PC-9 (cell line): Measurements from ENCODE around the gene COL4A6. TPM values are rescaled to one million over a fixed set of nuclear protein-coding genes. Genes with fewer than 3 reads are reported as not detected.

Experiments used
- BruUV-seq: library from RNA; stranded (reverse); fragments of 400-500 nt; replicated peaks from 2 replicates; lab custom pipeline; 2021; lab: Mats Ljungman, UMichigan
- CTCF ChIA-PET: fragments of 300-600 bp; sonication (Branson Sonifier 250); formaldehyde crosslinking; loops from one replicate; lab custom pipeline; 2022; ENCODE audit warnings: antibody characterized with exemption; lab: Charles Lee
- POLR2A ChIA-PET: fragments of 300-600 bp; sonication (Branson Sonifier 250); formaldehyde crosslinking; loops from one replicate; lab custom pipeline; 2022; ENCODE audit warnings: antibody characterized with exemption; ENCODE audit not compliant: unreplicated experiment; lab: Charles Lee
- DNase-seq, 2 experiments: peaks; one replicate each; pipeline versions ENCODE4 v3.0.0 to v3.0.0-alpha.2; 2015 to 2022; ENCODE audit warnings: mixed read lengths in 1 of 2
- H2AFZ ChIP-seq: fragments of 200-600 bp; sonication (generic); 2 replicates; pipeline ENCODE4 v1.8.1; 2017; ENCODE audit warnings: antibody characterized with exemption
- H3F3A ChIP-seq: fragments of 200-600 bp; sonication (generic); 2 replicates; pipeline ENCODE4 v1.8.1; 2017; ENCODE audit warnings: antibody characterized with exemption, mild to moderate bottlenecking, low read depth; ENCODE audit not compliant: insufficient read depth
- H3K27ac ChIP-seq: fragments of 200-600 bp; sonication (generic); 2 replicates; pipeline ENCODE4 v1.6.1; 2016; ENCODE audit warnings: mixed run types
- H3K27me3 ChIP-seq: fragments of 200-600 bp; sonication (generic); 2 replicates; pipeline ENCODE4 v1.6.1; 2016; ENCODE audit warnings: low read depth, mixed run types; ENCODE audit not compliant: insufficient read depth
- H3K36me3 ChIP-seq: fragments of 200-600 bp; sonication (generic); 2 replicates; pipeline ENCODE4 v1.6.1; 2016; ENCODE audit warnings: low read depth, mixed run types
- H3K4me1 ChIP-seq: fragments of 200-600 bp; sonication (generic); replicated peaks from 2 replicates; pipeline ENCODE4 v1.6.1; 2016; ENCODE audit warnings: mixed run types; ENCODE audit not compliant: insufficient read depth
- H3K4me2 ChIP-seq: fragments of 200-600 bp; sonication (generic); 2 replicates; pipeline ENCODE4 v1.6.1; 2017; ENCODE audit warnings: mixed run types
- H3K4me3 ChIP-seq: fragments of 200-600 bp; sonication (generic); 2 replicates; pipeline ENCODE4 v1.6.1; 2016; ENCODE audit warnings: mixed run types
- H3K79me2 ChIP-seq: fragments of 200-600 bp; sonication (generic); 2 replicates; pipeline ENCODE4 v1.6.1; 2017; ENCODE audit warnings: low read depth, mixed run types
- H3K9me2 ChIP-seq: fragments of 200-600 bp; sonication (generic); 2 replicates; pipeline ENCODE4 v1.8.1; 2017; ENCODE audit warnings: mild to moderate bottlenecking; ENCODE audit not compliant: insufficient read depth
- H3K9me3 ChIP-seq: fragments of 200-600 bp; sonication (generic); 2 replicates; pipeline ENCODE4 v1.8.1; 2016; ENCODE audit warnings: low read depth; ENCODE audit not compliant: insufficient read depth
- H4K20me1 ChIP-seq: fragments of 200-600 bp; sonication (generic); 2 replicates; pipeline ENCODE4 v1.8.1; 2017; ENCODE audit not compliant: insufficient read depth
- EZH2 ChIP-seq: fragments of 200-600 bp; sonication (generic); IDR thresholded peaks from 2 replicates; pipeline ENCODE4 v1.8.0; 2017; ENCODE audit warnings: antibody characterized with exemption, low read depth
- intact Hi-C: fragments of 100-400 bp; cut with micrococcal nuclease; formaldehyde crosslinking; loops from one replicate; pipeline ENCODE4 v1.10.0; 2022; ENCODE audit not compliant: unreplicated experiment
- total RNA-seq: library from RNA; stranded (reverse); gene quantifications from 2 replicates; pipeline ENCODE4 v1.2.3, GENCODE V29; 2021
- TF ChIP-seq, protein P1 (sequence below): fragments of 200-600 bp; sonication (generic); conservative IDR thresholded peaks from 2 replicates; pipeline ENCODE4 v1.6.1; 2017; ENCODE audit warnings: mixed run types, antibody characterized with exemption, mild to moderate bottlenecking, moderate library complexity

The COL4A6 gene
- total RNA-seq, 1 experiment from 2014 or later: 15.5 TPM

DNA sequence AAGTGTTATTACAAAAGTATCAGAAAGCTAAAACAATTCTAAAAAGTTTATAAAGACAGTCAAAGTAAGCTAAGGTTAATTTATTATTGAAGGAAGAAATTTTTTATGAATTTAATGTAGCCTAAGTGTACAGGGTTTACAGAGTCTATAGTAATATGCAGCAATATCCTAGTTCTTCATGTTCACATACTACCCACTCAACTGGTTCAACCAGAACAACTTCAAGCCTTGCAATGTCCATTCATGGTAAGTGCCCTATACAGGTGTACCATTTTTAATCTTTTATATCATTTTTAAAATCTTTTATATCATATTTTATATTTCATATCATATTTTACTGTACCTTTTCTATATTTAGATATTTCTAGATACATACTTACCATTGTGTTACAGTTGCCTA lies 35.8 kb upstream of the COL4A6 start:
- H3K27ac ChIP-seq: no peak overlapping the region
- no peaks in the 10 kb centered on the region for H3K36me3 ChIP-seq
- ChIA-PET CTCF (no interaction called here), POLR2A (no interaction called here)
- no peaks in the 10 kb centered on the region for H4K20me1 ChIP-seq
- H3K4me3 ChIP-seq: no peak overlapping the region
- no peak for DNase-seq
- H3K9me3 ChIP-seq: no peaks in the 10 kb centered on the region
- no peaks in the 10 kb centered on the region for H3K27me3 ChIP-seq
- no peak overlapping the region for H2AFZ ChIP-seq
- no TSS peak for BruUV-seq
- H3K4me2 ChIP-seq: no peak overlapping the region
- no peaks in the 10 kb centered on the region; the same call in none of the 2 replicates for H3K79me2 ChIP-seq
- intact Hi-C loops: no loop called here
- no peaks in the 10 kb centered on the region for H3K4me1 ChIP-seq
- TF ChIP-seq, protein P1, sequence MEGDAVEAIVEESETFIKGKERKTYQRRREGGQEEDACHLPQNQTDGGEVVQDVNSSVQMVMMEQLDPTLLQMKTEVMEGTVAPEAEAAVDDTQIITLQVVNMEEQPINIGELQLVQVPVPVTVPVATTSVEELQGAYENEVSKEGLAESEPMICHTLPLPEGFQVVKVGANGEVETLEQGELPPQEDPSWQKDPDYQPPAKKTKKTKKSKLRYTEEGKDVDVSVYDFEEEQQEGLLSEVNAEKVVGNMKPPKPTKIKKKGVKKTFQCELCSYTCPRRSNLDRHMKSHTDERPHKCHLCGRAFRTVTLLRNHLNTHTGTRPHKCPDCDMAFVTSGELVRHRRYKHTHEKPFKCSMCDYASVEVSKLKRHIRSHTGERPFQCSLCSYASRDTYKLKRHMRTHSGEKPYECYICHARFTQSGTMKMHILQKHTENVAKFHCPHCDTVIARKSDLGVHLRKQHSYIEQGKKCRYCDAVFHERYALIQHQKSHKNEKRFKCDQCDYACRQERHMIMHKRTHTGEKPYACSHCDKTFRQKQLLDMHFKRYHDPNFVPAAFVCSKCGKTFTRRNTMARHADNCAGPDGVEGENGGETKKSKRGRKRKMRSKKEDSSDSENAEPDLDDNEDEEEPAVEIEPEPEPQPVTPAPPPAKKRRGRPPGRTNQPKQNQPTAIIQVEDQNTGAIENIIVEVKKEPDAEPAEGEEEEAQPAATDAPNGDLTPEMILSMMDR: no peak
- no peak for TF ChIP-seq EZH2
- no peaks in the 10 kb centered on the region for H3F3A ChIP-seq
- no peaks in the 10 kb centered on the region for H3K9me2 ChIP-seq

DNA sequence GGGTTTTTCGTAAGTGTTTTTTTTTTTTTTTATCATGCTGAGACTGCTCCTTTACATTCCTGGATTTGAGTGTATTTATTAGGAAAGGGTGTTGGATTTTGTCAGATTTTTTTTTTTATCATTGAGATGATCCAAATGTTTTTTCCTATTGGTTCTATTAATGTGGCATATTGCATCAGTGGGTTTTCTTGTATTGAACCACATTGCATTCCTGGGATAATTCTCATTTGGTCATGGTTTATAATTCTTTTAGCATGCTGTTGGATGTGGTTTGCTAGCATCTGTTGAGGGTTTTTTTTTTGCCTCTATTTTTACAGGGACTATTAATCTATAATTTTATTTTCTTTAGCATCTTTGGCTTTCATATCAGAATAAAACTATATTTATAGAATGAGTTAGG lies 30.3 kb upstream of the COL4A6 start:
- CTCF ChIA-PET: no interaction called here
- TF ChIP-seq EZH2: no peak
- TF ChIP-seq, protein P1: no peak
- no peaks in the 10 kb centered on the region for H3K9me3 ChIP-seq
- H3K27ac ChIP-seq: no peak overlapping the region
- no peaks in the 10 kb centered on the region for H3K27me3 ChIP-seq
- no peaks in the 10 kb centered on the region for H4K20me1 ChIP-seq
- no peak for DNase-seq
- intact Hi-C loops: no loop called here
- H3K4me2 ChIP-seq: no peak overlapping the region
- no TSS peak for BruUV-seq
- H3K9me2 ChIP-seq: no peaks in the 10 kb centered on the region
- H3K4me3 ChIP-seq: no peak overlapping the region
- POLR2A ChIA-PET: no interaction called here
- no peaks in the 10 kb centered on the region for H3F3A ChIP-seq
- peaks cover 4% of the 10 kb centered on the region for H3K79me2 ChIP-seq
- H3K36me3 ChIP-seq: no peaks in the 10 kb centered on the region
- H3K4me1 ChIP-seq: no peaks in the 10 kb centered on the region
- no peak overlapping the region for H2AFZ ChIP-seq

DNA sequence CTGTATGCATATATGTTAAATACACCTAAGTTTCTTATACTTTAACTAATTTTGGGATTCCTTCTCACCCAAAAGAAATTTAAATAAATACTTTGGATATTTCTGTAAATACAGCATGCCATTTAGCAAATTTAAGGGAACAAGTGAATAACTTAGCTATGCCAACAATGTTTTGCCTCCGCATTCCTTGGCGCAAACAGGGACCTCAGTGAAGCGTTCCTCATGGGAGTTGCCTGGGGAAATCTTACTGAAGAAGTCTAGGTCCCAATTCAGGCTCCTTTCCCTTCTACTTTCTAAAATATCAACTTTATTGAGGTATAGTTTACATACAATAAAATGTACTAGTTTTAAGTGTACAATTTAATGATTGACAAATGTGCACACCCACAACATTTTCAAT lies 26.4 kb upstream of the COL4A6 start:
- POLR2A ChIA-PET: no interaction called here
- H3K9me3 ChIP-seq: no peaks in the 10 kb centered on the region
- H3K4me1 ChIP-seq: no peaks in the 10 kb centered on the region
- no peak overlapping the region for H2AFZ ChIP-seq
- no peak overlapping the region for H3K4me2 ChIP-seq
- no peak for TF ChIP-seq EZH2
- TF ChIP-seq, protein P1: no peak
- 0 out of 2 replicates have a peak, but pooled peaks cover 5% of the 10 kb centered on the region for H3K9me2 ChIP-seq
- BruUV-seq: no TSS peak
- intact Hi-C loops: no loop called here
- H3K27ac ChIP-seq: no peak overlapping the region
- CTCF ChIA-PET: no interaction called here
- H3K4me3 ChIP-seq: no peak overlapping the region
- H3K27me3 ChIP-seq: no peaks in the 10 kb centered on the region
- H4K20me1 ChIP-seq: no peaks in the 10 kb centered on the region; the same call in 1 of the 2 replicates
- no peak for DNase-seq
- no peaks in the 10 kb centered on the region for H3F3A ChIP-seq
- H3K79me2 ChIP-seq: 0 out of 2 replicates have a peak, but pooled peaks cover 4% of the 10 kb centered on the region
- no peaks in the 10 kb centered on the region for H3K36me3 ChIP-seq
